HG03442 (cell line): ENCODE data around the gene DUSP28.

ENCODE experiments used
- ATAC-seq: cut with Tn5 transposase; IDR thresholded peaks from one replicate; pipeline ENCODE4 v1.9.1; 2021; ENCODE audit warnings: mild to moderate bottlenecking, moderate library complexity; ENCODE audit not compliant: unreplicated experiment

DUSP28 gene

GRCh38 chr2:240571314-240571973 lies 11.3 kb downstream of the DUSP28 start:
- no peak for ATAC-seq

- ATAC-seq, result no peak
Measured at GRCh38 chr2:240572141-240573031, 12.2 kb downstream of the DUSP28 start.

- ATAC-seq, result no peak
Measured at GRCh38 chr2:240573071-240573515, 12.9 kb downstream of the DUSP28 start.

DNA sequence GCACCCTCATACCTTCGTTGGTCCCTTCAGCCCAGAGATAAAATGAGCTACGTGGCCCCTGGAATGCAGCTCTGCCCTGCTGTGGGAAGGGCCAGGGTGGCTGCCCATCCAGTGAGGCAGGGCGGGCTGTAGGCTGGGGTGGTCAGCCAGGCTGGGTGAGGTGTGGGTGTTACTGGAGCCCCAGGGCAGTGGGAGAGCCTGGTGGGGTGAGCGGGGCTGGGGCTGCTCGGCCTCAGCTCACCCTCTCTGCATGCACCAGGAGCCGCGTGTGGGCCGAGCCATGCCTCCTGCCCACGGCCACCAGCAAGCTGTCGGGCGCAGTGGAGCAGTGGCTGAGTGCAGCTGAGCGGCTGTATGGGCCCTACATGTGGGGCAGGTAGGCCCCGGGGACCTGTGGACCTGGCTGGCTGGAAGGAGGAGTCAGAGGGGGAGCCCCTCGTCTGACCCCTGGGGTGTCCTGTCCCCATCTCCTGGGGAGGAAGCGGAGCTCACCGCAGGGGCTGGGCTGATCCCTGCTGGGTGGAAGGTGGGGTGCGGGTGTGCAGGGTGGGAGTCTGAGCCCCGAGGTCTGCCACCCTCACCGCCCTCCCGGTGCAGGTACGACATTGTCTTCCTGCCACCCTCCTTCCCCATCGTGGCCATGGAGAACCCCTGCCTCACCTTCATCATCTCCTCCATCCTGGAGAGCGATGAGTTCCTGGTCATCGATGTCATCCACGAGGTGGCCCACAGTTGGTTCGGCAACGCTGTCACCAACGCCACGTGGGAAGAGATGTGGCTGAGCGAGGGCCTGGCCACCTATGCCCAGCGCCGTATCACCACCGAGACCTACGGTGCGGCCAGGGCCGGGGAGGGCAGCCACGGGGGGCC lies 13.6 kb downstream of the DUSP28 start:
- no peak for ATAC-seq

- no peak for ATAC-seq
Measured at GRCh38 chr2:240574386-240575100, 14.4 kb downstream of the DUSP28 start.

GRCh38 chr2:240575101-240575965 lies 15.2 kb downstream of the DUSP28 start:
- no peak for ATAC-seq

DNA sequence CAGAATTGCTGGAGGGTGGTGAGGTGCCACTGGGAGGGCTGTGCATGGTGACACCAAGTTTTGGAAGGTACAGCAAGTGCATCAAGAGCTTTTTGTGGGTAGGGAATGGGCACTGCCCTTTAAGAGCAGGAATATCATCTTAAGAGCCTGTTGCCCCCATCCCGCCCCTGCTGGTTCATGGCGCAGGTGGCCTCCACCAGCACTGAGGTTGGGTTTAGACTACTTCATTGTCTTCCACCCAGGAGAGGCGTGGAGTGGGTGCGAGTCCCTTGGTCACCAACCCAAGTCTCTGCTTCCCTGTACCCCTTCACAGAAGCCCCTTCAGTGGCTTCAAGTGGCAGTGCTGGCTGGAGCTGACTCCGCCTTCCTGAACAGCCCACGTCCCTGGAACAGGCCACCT lies 15.9 kb downstream of the DUSP28 start:
- no peak for ATAC-seq

- ATAC-seq, result no peak
Measured at GRCh38 chr2:240576436-240577205, 16.5 kb downstream of the DUSP28 start.

- ATAC-seq, result no peak
Measured at GRCh38 chr2:240577281-240578109, 17.3 kb downstream of the DUSP28 start.

DNA sequence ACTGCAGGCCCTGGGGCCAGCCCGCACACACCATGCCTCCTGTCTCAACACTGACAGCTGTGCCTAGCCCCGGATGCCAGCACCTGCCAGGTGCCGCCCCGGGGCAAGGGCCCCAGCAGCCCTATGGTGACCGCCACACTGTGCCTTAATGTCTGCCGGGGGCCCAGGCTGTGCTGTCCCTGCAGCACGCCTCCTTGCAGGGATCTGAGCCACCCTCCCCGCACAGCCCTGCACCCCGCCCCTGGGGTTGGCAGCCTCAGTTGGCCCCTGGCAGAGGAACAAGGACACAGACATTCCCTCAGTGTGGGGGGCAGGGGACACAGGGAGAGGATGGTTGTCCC lies 17.9 kb downstream of the DUSP28 start:
- no peak for ATAC-seq

GRCh38 chr2:240578488-240578887 lies 18.3 kb downstream of the DUSP28 start:
- ATAC-seq, result no peak

DNA sequence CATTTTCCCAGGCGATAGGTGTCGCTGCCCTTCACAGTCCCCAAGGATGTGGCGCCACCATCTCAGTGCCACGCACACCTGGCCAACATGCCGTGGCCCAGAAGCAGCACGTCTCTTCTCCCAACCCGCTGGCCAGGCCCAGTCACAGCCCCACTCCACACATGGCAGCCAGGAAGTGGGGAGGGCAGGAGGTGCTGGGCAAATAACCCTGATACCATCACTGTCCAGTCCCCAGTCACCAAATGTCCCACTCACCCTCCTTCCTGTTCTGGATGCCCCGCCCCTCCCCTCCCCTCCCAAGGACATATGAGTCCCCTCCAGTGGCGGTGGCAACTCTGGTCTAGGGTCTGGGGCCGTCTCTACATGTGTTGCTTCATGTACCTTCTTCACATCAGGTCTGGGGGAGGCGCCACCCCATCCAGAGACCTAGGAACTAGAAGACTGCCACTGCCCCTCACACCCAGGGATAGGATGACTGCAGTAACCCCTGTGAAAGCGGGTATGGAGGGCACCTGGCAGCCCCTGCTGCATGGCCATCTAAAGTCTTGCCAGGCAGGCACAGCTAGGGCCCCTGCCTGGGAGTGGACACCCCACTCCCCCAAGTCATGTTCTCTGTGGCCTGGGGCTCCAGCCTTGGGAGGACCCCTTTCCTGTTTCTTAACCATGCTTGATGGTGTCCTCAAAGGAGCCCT lies 19.1 kb downstream of the DUSP28 start:
- no peak for ATAC-seq

GRCh38 chr2:240579771-240580614 lies 19.8 kb downstream of the DUSP28 start:
- no peak for ATAC-seq

DNA sequence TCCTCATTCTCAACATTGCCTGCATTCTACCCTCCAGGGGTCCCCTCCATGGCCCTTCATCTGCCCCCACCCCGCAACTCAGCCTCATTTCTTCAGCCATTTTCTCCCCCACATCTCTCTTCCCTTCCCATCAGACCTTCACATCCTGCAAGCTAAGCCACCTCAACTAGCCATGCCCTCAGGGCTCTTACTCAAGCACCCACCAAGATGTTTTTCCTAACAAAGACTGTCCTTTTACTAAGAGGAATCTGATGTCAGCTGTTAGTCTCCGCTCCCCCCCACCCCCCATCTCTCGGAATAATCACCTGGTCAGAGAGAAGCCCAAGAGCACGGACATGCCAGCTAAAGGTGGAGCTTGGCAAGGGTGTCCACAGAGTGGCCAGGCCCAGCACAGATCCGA lies 21.7 kb downstream of the DUSP28 start:
- ATAC-seq, result no peak

DNA sequence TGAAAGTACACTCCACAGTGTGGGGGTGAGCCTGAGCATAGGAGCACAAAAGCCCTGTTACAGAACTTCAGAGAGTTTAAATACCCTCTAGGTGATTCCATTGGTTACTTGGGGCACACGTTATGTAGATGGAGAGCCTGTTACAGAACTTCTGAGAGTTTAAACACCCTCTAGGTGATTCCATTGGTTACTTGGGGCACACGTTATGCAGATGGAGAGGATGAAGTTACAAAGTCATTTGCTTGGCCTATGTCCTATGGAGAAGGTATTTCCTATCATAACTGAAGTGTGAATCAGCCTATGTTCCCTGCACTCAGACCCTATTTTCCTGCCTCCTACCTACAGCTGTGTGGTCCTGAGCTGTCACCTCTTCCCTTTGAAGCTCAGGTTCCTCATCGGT lies 22.6 kb downstream of the DUSP28 start:
- ATAC-seq, result no peak

- no peak for ATAC-seq
Measured at GRCh38 chr2:240583774-240584173, 23.6 kb downstream of the DUSP28 start.
